Aorta (tissue), 5 donors: ENCODE results near the gene GPHN. TPM values are rescaled to one million over a fixed set of nuclear protein-coding genes. Genes with fewer than 3 reads are reported as not detected.

Experiments used
- ATAC-seq: fragments of 200-7000 bp; cut with Tn5 transposase; one replicate; pipeline ENCODE4 v1.9.1; 2022; ENCODE audit warnings: moderate library complexity; ENCODE audit not compliant: low FRiP score
- DNase-seq, 2 donors: peaks; one replicate each; pipeline ENCODE4 v3.0.0-alpha.2; 2020
- H3K27ac ChIP-seq, 2 donors: one replicate each; pipeline ENCODE4 v1.5.1; 2013; ENCODE audit warnings: low read length in 2 of 2, mild to moderate bottlenecking in 2 of 2, moderate library complexity in 2 of 2, control low read depth in 1 of 2, inconsistent platforms in 1 of 2, low read depth in 1 of 2
- H3K27me3 ChIP-seq, 2 donors: one replicate each; pipeline ENCODE4 v1.6.1; 2013; ENCODE audit warnings: control low read depth in 1 of 2, low read length in 1 of 2, mild to moderate bottlenecking in 1 of 2, moderate library complexity in 1 of 2; ENCODE audit not compliant: insufficient read depth in 2 of 2, control insufficient read depth in 1 of 2
- H3K36me3 ChIP-seq, 2 donors: one replicate each; pipeline ENCODE4 v1.6.1; 2013; ENCODE audit warnings: control low read depth in 1 of 2, low read length in 1 of 2, mild to moderate bottlenecking in 1 of 2; ENCODE audit not compliant: insufficient read depth in 2 of 2, control insufficient read depth in 1 of 2
- H3K4me1 ChIP-seq, 2 donors: one replicate each; pipeline ENCODE4 v1.6.1; 2013; ENCODE audit warnings: low read length in 2 of 2, control low read depth in 1 of 2, mild to moderate bottlenecking in 1 of 2, moderate library complexity in 1 of 2; ENCODE audit not compliant: insufficient read depth in 2 of 2, control insufficient read depth in 1 of 2
- H3K4me3 ChIP-seq, 2 donors: one replicate each; pipeline ENCODE4 v1.5.1; 2013; ENCODE audit warnings: low read length in 2 of 2, control low read depth in 1 of 2, mild to moderate bottlenecking in 1 of 2
- H3K9me3 ChIP-seq: one replicate; pipeline ENCODE4 v1.6.1; 2013; ENCODE audit warnings: mild to moderate bottlenecking, low read length; ENCODE audit not compliant: control insufficient read depth
- WGBS, 2 donors: extraction: QIAGEN DNeasy Blood & Tissue Kit; methylation state at CpG; one replicate each; pipeline ENCODE4 v1.1.7; 2013; 5-methylcytosine and 5-hydroxymethylcytosine counted together
- intact Hi-C, 2 donors: fragments of 100-400 bp; cut with DNase I; formaldehyde crosslinking; loops; one replicate each; pipeline versions ENCODE4 v1.14.2 to v1.15.0; 2022
- long read RNA-seq, 2 donors: library from polyadenylated mRNA; unstranded; transcript quantifications; one replicate each; pipeline ENCODE4 v2.0.0, GENCODE V29; 2020 to 2021
- polyA plus RNA-seq, 2 donors: library from polyadenylated mRNA; stranded (reverse); fragments of 200-250 nt; gene quantifications; one replicate each; pipeline ENCODE4 v1.2.3, GENCODE V29; 2013
- total RNA-seq, 2 donors: library from RNA; stranded (reverse); fragmentation: NEBNext Ultra II Directional; extraction: Animal tissue kit (Norgen Biotek cat#: 25700); gene quantifications; one replicate each; pipeline ENCODE4 v1.2.1, GENCODE V29; 2021
- donor health status: healthy with polysubstance abuse.
- donor health status: Bipolar disorder and iron deficiency.
- donor health status: DM: no; HTN: no; CAD: no.
- donor health status: DM: no; HTN: no; CAD: no.
- donor health status: DM: yes; HTN: yes; CAD: no.

The GPHN gene
- total RNA-seq (10 to 100 TPM; 16.1 to 22.2 TPM), polyA plus RNA-seq (10 to 100 TPM in 1 of 2 donors, 1 to 10 TPM in 1; 6.3 to 12.7 TPM)
- long read RNA-seq, donor 1, full-length matches to known transcripts = 1 of 27 reads
- long read RNA-seq, donor 1, partial matches to known transcripts = 6 of 27 reads
- long read RNA-seq, donor 1, other reads (novel, unspliced or antisense) = 20 of 27 reads
- long read RNA-seq, donor 2, full-length matches to known transcripts = 4 of 24 reads
- long read RNA-seq, donor 2, partial matches to known transcripts = 3 of 24 reads
- long read RNA-seq, donor 2, other reads (novel, unspliced or antisense) = 17 of 24 reads

DNA sequence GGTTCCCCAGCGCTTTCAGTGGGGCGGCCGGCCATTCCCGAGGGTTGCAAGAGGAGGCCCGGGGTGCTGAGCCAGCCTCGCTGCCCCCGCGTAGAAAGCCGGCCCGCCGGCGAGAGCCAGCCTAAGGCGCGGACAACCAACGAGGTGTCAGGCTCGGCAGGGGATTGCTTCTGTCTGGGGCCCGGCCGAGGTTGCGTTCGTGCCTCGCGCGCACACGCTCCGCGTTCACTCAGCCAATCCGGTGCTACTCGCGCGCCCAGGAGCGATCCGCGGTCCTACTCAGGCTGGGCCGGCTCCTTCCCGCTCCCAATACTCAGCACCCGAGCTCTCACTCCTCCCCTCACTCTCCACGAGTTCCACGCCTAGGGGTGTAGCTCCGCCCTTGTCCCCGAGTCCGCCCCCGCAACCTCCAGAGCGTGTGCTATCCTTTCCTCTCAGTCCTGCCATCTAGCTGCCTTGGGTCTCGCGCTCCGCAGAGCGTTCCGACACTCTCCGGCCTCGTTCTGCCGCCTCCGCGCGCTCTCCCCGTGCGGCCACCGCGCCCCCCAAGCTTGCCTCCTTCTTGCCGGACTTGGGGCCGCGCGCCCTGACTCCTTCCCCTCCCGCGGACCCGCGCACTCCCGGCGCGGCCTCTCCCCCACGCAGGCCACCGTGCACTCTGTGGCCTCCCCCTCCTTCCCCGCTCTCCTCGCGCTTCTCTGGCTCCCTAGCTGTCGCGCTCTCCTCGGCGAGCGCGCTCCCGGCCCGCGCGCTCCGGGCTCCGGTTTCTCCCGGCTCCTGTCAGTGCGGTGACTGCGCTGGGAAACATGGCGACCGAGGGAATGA lies at the start of gene GPHN:
GPHN (plus strand) TSS at position 426 of the 825 bp plus-strand sequence.
- H3K4me1 ChIP-seq = no peaks in the 10 kb centered on the region
- peak; percentile 99 for ATAC-seq
- 0% methylated on average over 74 to 91 of the region's 91 CpGs for WGBS, 2 donors
- H3K27me3 ChIP-seq = no peaks in the 10 kb centered on the region
- intact Hi-C loops = no loop called here
- H3K9me3 ChIP-seq = no peaks in the 10 kb centered on the region
- no peaks in the 10 kb centered on the region for H3K36me3 ChIP-seq
- H3K27ac ChIP-seq = peak within 1 kb of the TSS; percentile 14 to 55
- peak; percentile 98 for DNase-seq
- peak within 1 kb of the TSS; percentile 80 to 81 for H3K4me3 ChIP-seq

GRCh38 chr14:66459603-66460002 lies 48.3 kb upstream of the GPHN start:
- DNase-seq (no peak), ATAC-seq (no peak)
- no peaks in the 10 kb centered on the region for H3K36me3 ChIP-seq
- H3K9me3 ChIP-seq = no peaks in the 10 kb centered on the region
- H3K27ac ChIP-seq = no peak overlapping the region
- H3K4me1 ChIP-seq = no peaks in the 10 kb centered on the region
- H3K4me3 ChIP-seq = no peak overlapping the region
- intact Hi-C loops = no loop called here
- no peaks in the 10 kb centered on the region for H3K27me3 ChIP-seq

DNA sequence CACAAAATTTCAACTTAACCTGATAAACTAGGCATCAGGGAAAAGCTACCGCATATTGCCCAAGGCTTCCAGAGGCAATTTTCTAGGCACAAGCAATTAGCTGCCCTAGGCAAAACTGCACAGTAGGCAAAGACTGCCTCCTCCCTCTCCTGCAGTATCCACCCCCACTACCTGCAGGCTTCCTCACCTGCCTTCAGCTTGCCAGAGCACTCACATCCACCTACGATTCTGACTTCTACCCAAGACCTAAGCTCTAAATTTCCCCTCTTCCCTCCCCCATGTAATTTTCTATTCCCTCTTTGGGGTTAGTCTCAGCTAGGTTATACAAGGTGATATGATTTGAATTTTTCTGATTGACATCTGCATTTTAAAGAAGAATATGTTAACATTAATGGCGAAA lies 43.7 kb upstream of the GPHN start:
- 94 to 97% methylated on average over 3 of the region's 3 CpGs for WGBS, 2 donors
- ATAC-seq (no peak), DNase-seq (no peak)
- Histone ChIP-seq H3K4me1 (no peaks in the 10 kb centered on the region), H3K36me3 (no peaks in the 10 kb centered on the region), H3K9me3 (no peaks in the 10 kb centered on the region), H3K4me3 (no peak overlapping the region), H3K27ac (no peak overlapping the region), H3K27me3 (no peaks in the 10 kb centered on the region)
- intact Hi-C loops = no loop called here

DNA sequence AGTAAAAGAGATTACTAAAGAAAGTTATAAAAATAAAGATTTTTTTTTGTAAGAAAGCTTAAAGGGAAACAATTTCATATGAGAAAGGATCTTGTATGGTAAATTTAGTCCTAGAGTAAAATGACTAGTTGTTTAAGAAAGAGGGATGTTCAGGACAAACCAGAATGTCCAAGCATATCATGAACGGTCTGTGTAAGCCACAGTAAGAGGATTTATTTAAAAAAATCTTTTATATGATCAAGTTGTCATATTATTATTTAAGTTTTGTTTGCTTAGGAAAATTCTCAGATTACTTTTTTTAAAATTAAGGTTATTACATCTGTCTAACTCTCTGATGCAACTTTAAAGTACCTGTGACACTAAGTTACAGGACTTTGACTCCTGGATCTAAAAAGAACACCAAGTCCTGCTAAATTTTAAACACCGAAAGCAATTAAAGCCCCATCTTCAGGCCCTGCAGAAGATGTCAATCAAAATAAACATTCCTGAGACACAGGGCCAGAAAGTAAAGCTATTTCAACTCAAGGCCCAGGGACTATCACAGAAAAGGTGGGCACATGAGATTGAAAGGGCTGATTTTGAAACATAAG lies 39.1 kb upstream of the GPHN start:
- ATAC-seq (no peak), DNase-seq (no peak)
- H3K4me3 ChIP-seq = no peak overlapping the region
- H3K4me1 ChIP-seq = no peaks in the 10 kb centered on the region
- no peaks in the 10 kb centered on the region for H3K36me3 ChIP-seq
- intact Hi-C loops = no loop called here
- no peak overlapping the region for H3K27ac ChIP-seq
- H3K27me3 ChIP-seq = no peaks in the 10 kb centered on the region
- 93 to 96% methylated on average over 2 of the region's 2 CpGs for WGBS, 2 donors
- H3K9me3 ChIP-seq = no peaks in the 10 kb centered on the region

DNA sequence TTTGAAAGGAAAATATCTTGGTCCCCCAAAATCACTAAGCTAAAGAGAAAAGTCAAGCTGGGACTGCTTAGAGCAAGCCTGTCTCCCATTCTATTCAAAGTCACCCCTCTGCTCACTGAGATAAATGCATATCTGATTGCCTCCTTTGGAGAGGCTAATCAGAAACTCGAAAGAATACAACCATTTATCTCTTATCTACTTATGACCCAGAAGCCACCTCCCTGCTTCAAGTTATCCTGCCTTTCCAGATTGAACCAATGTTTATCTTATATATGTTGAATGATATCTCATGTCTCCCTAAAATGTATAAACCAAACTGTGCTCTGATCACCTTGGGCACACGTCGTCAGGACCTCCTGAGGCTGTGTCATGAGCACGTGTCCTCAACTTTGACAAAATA lies 36.4 kb upstream of the GPHN start:
- no peak for ATAC-seq
- Histone ChIP-seq H3K27ac (no peak overlapping the region), H3K4me1 (no peaks in the 10 kb centered on the region), H3K27me3 (no peaks in the 10 kb centered on the region), H3K4me3 (no peak overlapping the region), H3K9me3 (no peaks in the 10 kb centered on the region), H3K36me3 (no peaks in the 10 kb centered on the region)
- no peak for DNase-seq
- intact Hi-C loops = no loop called here
- 90 to 93% methylated on average over 4 of the region's 4 CpGs for WGBS, 2 donors

- DNase-seq (no peak), ATAC-seq (no peak)
- H3K27me3 ChIP-seq = no peaks in the 10 kb centered on the region
- no peak overlapping the region for H3K27ac ChIP-seq
- H3K4me1 ChIP-seq = peaks cover 0 to 3% of the 10 kb centered on the region in 2 donors
- no peaks in the 10 kb centered on the region for H3K9me3 ChIP-seq
- H3K4me3 ChIP-seq = no peak overlapping the region
- intact Hi-C loops = no loop called here
- no peaks in the 10 kb centered on the region for H3K36me3 ChIP-seq
These were observed 35.7 kb upstream of the GPHN start for GRCh38 chr14:66472251-66472650.

GRCh38 chr14:66473223-66473622 lies 34.7 kb upstream of the GPHN start:
- H3K36me3 ChIP-seq = no peaks in the 10 kb centered on the region
- H3K4me1 ChIP-seq = peaks cover 0 to 3% of the 10 kb centered on the region in 2 donors
- DNase-seq (no peak), ATAC-seq (no peak)
- intact Hi-C loops = no loop called here
- 40 to 42% methylated on average over 2 of the region's 2 CpGs for WGBS, 2 donors
- no peaks in the 10 kb centered on the region for H3K27me3 ChIP-seq
- no peak overlapping the region for H3K27ac ChIP-seq
- no peak overlapping the region for H3K4me3 ChIP-seq
- no peaks in the 10 kb centered on the region for H3K9me3 ChIP-seq

GRCh38 chr14:66476964-66477363 lies 31.0 kb upstream of the GPHN start:
- no peaks in the 10 kb centered on the region for H3K27me3 ChIP-seq
- WGBS, 2 donors = 2 to 3% methylated on average over 1 of the region's 1 CpG
- H3K9me3 ChIP-seq = no peaks in the 10 kb centered on the region
- intact Hi-C loops = no loop called here
- H3K4me1 ChIP-seq = peaks cover 0 to 3% of the 10 kb centered on the region in 2 donors
- H3K4me3 ChIP-seq = no peak overlapping the region
- no peaks in the 10 kb centered on the region for H3K36me3 ChIP-seq
- ATAC-seq = no peak
- H3K27ac ChIP-seq = no peak overlapping the region
- no peak for DNase-seq

DNA sequence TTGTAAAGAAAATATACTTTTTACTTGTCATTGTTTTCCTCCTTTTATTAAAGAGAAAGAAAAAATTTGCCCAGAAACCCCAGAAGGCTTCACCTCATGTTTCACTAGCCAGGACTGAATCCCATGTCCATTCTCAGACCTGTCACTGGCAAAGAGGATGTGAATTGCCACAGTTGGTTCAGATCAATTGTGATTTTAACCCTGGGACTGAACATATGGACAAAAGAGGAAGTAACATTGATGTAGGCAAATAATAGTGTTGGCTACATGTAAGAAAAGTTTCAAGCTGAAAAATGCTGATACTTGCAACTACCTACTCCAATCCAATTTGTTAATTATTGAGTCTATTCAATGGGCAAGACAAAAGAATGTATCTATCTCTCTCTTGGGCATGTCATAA lies 30.4 kb upstream of the GPHN start:
- DNase-seq = no peak
- ATAC-seq = no peak

More for the DNA sequence above, 30.4 kb upstream of the GPHN start:
- Histone ChIP-seq H3K36me3 (no peaks in the 10 kb centered on the region), H3K4me1 (peaks cover 0 to 3% of the 10 kb centered on the region in 2 donors), H3K27ac (no peak overlapping the region), H3K9me3 (no peaks in the 10 kb centered on the region), H3K27me3 (no peaks in the 10 kb centered on the region), H3K4me3 (no peak overlapping the region)
- intact Hi-C loops = no loop called here
